HG03520 (cell line): ENCODE data around the gene SERPINB5.

Source experiments
- ATAC-seq: cut with Tn5 transposase; IDR thresholded peaks from one replicate; pipeline ENCODE4 v1.9.1; 2021; ENCODE audit warnings: mild to moderate bottlenecking, moderate library complexity; ENCODE audit not compliant: unreplicated experiment

The SERPINB5 gene

DNA sequence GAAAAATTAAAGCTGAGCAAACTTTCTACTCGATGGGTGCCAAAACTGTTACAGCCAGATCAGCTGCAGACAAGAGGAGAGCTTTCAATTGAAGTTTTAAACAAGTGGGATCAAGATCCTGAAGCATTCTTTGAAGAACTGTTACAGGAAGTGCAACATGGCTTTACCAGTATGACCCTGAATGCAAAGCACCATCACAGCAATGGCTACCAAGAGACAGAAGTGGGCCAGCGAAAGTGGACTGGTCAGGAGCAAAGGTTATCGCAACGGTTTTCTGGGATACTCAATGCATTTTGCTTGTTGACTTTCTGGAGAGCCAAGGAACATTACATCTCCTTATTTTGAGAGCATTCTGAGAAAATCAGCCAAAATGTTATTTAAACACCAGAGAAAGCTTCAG is 9.1 kb upstream of the SERPINB5 start:
- ATAC-seq: no peak

DNA sequence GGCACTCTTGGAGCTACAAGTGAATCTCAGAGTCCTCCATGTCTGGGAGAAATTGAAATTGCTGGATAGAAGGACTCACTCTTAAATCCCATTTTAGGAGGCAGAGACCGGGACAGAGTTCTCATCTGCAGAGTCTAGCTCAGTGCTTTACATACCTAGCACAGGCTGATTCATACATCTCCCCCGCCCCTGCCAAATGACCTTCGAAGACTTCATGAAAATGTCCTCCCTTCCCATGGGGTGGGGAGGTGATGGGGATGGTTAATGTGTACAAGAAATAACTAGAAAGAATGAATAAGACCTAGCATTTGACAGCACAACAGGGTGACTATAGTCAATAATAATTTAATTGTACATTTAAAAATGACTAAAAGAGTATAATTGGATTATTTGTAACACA is 8.2 kb upstream of the SERPINB5 start:
- no peak for ATAC-seq

- ATAC-seq: no peak
Observed at GRCh38 chr18:63470751-63471150, 6.0 kb upstream of the SERPINB5 start.

- ATAC-seq: no peak
Observed at GRCh38 chr18:63472380-63472779, 4.4 kb upstream of the SERPINB5 start.

DNA sequence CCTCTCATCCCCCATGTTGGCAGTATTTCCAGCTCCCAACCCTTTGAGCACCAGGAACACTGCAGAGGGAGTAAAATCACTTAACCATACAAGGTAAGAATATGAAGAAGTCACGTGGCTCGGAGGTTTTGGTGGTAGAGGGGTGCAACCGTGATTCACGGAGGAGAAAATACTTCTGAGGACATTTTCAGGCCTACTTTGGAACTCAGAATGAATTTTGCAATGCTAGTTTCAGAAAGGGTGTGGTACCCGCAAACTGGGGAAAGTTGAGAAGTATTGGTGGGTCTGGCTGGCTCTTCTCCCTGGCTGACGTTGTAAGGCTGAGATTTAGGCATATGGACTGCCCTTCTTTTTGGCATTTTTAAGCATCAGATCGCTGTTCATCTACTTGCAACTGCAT is 442 bp downstream of the SERPINB5 start:
- ATAC-seq: no peak

- ATAC-seq: no peak
Observed at GRCh38 chr18:63477968-63478367, 1.2 kb downstream of the SERPINB5 start.

GRCh38 chr18:63479826-63480225 is 3.1 kb downstream of the SERPINB5 start:
- no peak for ATAC-seq

DNA sequence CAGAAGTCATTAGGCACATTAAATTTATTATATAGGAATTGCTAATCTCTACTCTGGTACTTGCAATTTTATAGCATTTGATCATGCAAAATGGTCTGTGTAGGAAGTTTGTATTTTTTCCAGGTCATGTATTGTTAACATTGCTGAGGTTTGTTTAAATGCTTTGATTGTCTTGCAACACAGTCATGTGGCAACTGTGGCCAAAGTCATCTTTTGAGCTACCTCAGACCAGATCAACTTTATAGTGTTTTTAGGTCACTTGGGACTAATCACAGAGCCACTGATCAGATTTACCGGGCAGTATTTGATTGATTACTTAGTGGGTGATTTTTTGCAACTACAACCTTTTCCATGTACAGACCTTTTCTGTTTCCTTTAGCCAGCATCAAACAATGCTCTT is 3.7 kb downstream of the SERPINB5 start:
- ATAC-seq: no peak

DNA sequence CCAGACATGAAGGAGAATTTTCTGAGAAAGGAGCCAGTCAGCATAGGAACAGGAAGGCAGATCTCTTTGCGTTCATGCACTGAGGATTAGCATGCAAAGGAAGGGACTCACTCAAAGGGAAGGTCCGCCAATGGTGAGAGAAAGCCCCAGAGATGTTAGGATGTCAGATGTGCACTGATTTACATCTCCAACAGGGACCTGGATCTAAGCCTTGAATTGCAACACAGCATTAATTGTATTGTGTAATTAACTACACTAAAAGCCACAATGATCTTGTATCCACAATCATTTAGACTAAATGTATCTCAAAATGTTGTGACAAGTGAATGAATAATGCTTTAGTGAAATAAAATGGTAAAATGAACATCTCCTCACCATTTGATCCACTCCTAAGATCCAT is 4.2 kb downstream of the SERPINB5 start:
- no peak for ATAC-seq

GRCh38 chr18:63487676-63488075 is 10.9 kb downstream of the SERPINB5 start:
- ATAC-seq: no peak

DNA sequence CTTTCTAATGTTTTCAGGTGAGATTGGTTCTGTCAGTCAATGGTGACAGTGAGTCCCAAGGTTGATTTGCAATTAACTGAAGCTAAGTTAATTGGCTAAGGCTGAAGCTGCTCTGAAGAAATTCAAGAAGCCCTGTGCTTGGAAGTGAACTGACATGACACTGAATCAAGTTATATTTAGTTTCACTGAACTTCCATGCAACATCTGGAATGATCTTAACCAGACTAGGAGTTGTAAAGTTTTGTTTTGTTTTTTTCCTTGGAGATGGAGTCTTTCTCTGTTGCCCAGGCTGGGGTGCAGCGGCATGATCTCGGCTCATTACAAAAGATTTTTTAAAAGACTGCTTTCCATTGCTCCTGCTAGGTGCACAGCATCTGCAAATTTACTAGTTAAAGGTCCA is 11.4 kb downstream of the SERPINB5 start:
- ATAC-seq: no peak

- ATAC-seq: no peak
Observed at GRCh38 chr18:63492851-63493250, 16.1 kb downstream of the SERPINB5 start.

- no peak for ATAC-seq
Observed at GRCh38 chr18:63495675-63496074, 18.9 kb downstream of the SERPINB5 start.

DNA sequence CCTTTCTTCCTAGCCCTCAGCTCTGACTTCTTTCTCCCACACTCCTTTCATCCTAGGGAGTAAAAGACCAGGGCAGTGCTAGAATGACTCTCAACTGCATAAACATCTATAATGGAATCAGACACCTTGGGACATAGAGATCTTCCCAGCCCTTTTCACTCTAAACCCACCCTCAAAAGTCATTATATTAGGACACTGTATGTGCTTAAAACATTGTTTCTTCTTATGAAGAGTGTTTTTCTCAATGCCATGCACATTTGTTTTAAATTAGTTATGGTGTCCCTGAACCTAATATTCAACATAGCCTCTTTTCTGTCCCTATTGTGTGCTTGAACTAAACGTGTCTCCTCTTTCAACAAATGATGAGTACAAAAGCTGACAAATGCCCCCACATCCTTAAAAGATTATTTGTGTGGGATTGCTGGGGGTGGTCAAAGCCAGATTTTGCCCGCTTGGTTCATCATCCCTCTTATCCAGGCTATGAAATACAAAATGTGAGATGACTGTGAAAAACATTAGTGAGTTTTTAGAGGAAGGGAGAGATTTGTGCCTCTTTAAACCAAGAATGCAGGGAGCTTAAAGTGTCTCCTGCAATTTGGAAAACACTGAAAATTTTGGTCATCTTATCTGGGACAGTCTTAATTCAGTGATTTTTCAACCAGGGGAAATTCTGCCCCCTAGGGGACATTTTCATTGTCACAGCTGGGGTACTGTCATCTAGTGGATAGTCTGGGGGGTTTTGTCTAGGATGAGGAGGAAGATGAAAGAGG is 29.0 kb downstream of the SERPINB5 start:
- ATAC-seq: no peak

DNA sequence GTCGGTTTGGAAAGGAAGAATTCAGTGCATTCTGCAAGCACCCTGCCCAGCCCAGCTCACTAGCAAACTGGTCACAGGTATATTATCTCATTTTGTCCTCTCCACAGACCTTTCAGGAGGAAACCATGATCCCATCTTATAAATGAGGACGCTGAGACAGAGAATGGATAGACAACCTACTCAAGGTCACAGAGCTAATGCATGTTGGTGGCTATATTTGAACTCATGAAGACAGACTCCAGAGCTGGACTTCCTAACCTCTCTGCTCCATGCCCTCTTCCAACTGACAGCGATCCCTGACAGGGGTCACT is 29.5 kb downstream of the SERPINB5 start:
- ATAC-seq: no peak

GRCh38 chr18:63508596-63508995 is 31.8 kb downstream of the SERPINB5 start:
- ATAC-seq: no peak

- no peak for ATAC-seq
Observed at GRCh38 chr18:63511285-63511684, 34.5 kb downstream of the SERPINB5 start.

GRCh38 chr18:63514326-63514725 is 37.6 kb downstream of the SERPINB5 start:
- ATAC-seq: no peak

- ATAC-seq: no peak
Observed at GRCh38 chr18:63514888-63515678, 38.3 kb downstream of the SERPINB5 start.

GRCh38 chr18:63515801-63516200 is 39.0 kb downstream of the SERPINB5 start:
- no peak for ATAC-seq

DNA sequence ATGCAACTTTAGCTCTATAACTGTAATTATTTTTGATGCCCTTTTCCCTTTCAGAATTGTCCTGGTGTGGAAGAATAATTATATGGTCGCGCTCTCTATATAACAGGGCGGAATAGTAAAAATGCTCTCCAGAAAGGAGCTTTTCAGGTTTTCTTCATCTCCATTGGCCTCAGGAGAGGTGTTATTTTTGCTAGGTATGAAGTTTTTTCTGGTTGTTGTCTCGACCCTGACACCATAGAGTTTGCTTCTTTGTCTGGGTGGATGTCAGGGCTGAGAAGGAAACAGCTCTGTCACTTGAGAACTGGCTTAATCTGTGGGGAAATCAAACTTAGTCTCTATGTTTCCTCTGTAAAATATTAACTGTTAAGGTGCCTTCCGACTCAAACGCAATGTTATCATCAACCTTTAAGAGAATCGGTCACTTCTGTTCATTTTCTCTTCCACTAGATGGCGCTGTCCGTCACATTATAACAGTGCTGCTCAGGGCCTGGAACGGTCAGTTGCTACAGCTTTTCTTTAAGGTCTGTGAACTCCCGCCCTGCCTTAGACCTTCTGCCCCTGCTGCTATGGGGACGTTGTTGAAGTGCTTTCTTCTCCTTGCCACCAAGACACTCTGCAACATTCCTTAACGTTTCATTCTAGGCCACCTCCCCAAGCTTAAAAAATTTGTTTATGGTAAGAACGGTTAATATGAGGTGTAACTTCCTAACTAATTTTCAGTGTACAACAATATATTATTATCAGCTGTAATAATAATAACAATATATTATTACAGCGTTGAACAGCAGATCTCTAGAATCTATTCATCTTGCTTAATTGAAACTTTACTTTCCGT is 41.6 kb downstream of the SERPINB5 start:
- ATAC-seq: peak; percentile 96
